ENCODE data around the gene FZD8.
"Not testable (repeated sequence)": the region's sequence is repeated elsewhere in the genome, so short reads cannot be mapped to it uniquely, and the experiment has no call there.

Gene FZD8

DNA sequence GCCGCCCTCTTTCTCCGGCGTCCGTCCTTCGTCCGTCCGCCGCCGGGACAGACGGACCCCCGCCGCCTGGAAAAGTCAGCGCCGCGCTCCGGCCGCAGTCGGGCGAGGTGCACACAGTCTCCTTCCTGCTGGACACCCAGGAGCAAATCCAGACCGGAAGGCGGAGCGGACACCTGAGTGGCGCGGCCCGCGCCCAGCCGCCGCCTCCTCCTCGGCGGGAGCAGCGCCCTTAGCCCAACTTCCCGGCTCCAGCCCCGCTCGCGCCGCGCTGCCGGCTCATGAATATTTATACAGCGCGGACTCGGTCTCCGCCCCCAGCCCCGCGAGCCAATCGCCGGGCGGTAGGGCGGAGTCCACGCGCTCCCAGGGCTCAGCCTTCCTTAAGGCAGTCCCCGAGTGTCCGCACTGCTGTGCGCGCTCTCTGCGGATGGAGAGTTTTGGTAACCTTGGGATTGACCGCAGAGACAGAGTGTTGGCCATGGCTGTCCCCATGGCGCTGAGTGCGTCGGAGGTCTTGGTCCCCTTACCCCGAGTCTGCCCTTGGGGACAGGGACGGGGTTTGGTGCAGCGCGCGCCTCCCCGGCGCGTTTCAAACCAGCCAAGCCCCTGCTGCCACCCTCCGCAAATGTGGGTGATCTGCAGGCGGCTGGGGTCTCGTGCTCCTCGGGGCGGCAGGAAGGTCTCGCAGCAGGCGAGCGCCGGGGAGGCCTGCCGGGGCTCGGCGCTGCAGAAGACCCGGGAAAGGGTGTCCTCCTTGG is at the start of gene FZD8:
Gene FZD8 (minus strand): TSS at position 262 of the 758 bp plus-strand sequence. CDS start 867 bp downstream, outside the sequence.
- DNase-seq (ENCODE audit: low read depth in 2 of 2), result peak; percentile 56 to 61

DNA sequence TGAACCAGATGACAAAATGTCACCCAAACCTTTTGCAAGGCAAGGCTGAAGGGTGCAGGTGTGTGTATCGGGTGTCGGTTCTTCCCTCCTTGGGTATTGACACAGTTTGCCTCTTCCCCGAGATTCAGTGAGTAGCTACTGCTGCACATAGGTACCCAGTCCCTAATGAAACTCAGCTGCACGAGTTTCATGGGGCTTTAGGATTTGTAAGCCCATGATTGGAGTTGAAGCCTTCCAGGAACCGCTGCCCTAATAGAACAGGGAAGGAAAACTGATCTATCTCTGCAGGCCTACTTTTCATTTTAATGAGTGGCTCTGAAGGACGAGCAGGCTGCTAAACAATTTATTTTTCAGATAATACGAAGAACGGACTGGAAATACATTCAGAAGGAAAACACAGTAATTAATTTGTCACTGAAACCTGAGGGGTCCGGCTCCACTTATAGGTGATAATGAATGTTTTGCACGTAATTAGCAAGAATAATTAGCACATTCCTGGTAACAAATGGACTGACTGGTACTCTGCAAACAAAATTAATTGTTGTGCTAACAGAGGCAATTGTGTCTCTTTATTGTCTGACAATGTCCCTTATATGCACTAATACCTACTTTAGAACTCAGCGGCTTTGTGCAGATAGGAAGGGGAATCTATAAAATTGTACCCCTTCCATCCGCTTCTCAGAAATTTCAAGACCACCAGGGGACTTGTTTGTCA is 49.6 kb upstream of the FZD8 start:
- no peak for DNase-seq (ENCODE audit: low read depth in 2 of 2)

GRCh38 chr10:35690534-35690933 is 48.4 kb upstream of the FZD8 start:
- DNase-seq (ENCODE audit: low read depth in 2 of 2), result no peak

- DNase-seq (ENCODE audit: low read depth in 2 of 2), result not testable (repeated sequence)
These were observed 43.8 kb upstream of the FZD8 start for GRCh38 chr10:35685858-35686257.

DNA sequence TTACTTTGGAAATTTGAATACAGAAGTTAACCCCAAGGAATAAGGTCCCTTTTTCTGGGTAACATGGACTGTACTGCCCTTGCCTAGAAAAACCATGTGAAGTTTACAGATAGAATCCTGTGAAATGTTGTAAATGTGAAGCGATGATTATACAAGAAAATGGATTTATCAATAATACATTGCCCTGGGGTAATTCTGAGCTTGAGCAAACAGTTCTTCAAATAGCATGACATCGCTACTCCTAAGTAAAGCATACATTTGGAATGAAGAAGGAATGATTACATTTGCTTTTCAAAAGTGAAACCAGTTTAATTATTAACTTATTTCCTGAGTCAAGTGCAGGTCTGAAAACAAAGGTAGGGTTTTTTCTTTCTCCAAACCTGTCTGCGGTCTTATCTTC is 43.3 kb upstream of the FZD8 start:
- no peak for DNase-seq (ENCODE audit: low read depth in 2 of 2)

GRCh38 chr10:35684586-35684985 is 42.5 kb upstream of the FZD8 start:
- no peak for DNase-seq (ENCODE audit: low read depth in 2 of 2)

DNA sequence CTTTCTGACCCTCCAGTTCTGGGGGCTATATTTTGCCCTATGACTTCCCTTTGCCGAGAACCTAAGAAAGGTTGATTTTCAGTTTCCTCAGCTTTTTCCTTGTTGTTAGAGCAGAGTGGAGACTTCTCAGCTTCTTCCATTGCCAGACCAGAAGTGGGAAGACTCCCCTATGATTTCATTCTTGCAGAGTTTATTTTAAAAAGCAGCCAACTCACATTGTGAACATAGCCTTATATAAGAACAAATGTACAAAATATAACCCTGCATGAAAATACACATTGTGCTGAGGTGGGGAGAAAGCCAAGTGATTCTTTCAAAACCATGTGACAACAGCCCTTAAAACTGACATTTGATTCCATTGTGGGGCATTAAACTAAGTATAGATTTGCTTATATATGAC is 33.8 kb upstream of the FZD8 start:
- no peak for DNase-seq (ENCODE audit: low read depth in 2 of 2)

DNA sequence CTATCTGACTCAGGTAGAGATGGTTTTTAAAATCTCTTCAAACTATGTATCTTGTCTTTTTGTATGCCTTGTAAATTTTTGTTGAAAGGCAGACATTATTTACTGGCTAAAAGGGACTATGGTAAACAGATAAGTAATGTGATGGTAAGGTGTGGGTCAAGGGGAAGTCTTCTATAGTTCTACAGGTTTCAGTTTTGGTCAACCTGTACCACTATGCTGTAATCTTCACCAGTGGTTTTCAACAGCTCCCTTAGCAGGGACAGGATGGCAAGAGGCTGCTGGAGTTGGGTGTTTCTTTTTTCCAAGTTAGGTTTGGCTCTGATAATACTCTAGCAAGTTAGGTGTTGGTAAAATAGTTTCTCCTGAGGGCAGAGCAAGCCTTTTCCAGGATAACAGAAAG is 32.7 kb upstream of the FZD8 start:
- DNase-seq (ENCODE audit: low read depth in 2 of 2), result no peak

- no peak for DNase-seq (ENCODE audit: low read depth in 2 of 2)
These were observed 27.0 kb upstream of the FZD8 start for GRCh38 chr10:35668865-35669650.

DNA sequence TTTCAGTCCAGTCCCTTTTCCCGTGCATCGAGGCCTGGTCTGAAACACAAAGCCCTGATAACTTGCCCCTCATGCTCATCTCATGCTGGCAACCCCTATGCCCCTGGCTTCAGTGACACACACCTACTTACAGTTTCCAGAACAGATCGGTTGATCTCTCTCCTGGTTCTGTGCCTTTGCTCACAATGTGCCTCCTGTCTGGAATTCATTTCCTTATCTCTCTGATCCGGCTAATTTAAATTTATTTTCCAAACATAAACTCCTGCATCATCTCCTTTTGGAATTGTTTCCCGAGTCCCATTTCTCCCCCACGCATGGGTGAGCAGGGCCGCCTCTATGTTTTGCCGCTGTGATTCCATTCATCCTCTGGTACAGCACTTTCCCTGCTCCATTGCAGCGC is 25.9 kb upstream of the FZD8 start:
- DNase-seq (ENCODE audit: low read depth in 2 of 2), result no peak

DNA sequence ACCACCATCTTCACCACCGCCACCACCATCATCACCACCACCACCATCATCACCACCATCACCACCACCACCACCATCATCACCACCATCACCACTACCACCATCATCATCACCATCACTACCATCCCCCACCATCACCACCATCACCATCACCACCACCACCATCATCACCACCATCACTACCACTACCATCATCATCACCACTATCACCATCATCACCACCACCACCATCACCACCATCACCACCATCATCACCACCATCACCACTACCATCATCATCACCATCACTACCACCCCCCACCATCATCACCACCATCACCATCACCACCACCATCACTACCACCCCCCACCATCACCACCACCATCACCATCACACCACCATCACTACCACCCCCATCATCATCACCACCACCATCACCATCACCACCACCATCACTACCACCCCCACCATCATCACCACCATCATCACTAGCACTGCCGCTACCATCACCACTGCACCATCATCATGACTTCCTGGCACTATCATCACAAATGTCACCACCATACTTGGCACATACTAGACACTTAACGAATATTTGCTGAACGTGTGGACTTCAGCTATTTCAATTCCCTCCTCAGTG is 25.3 kb upstream of the FZD8 start:
- DNase-seq (ENCODE audit: low read depth in 2 of 2), result no peak

DNA sequence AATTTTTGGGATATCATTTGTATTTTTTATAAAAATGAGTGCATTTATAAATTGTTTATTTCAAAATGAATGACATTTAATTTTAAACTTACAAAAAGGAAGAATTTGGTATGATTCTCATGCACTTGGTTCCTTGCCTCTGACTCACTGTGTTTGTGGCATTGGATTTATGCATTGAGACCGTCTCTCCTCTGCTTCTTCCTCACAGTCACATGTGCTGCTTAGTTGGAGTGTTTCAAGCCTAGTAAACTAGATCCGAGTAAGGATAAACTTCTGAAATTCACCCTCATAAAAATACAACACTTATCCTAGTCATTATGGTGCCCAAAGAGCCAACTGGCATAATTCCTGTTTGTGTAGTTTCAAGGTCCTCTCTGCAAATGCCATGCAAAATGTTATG is 19.1 kb upstream of the FZD8 start:
- no peak for DNase-seq (ENCODE audit: low read depth in 2 of 2)

- DNase-seq (ENCODE audit: low read depth in 2 of 2), result no peak
These were observed 17.4 kb upstream of the FZD8 start for GRCh38 chr10:35659456-35659855.

DNA sequence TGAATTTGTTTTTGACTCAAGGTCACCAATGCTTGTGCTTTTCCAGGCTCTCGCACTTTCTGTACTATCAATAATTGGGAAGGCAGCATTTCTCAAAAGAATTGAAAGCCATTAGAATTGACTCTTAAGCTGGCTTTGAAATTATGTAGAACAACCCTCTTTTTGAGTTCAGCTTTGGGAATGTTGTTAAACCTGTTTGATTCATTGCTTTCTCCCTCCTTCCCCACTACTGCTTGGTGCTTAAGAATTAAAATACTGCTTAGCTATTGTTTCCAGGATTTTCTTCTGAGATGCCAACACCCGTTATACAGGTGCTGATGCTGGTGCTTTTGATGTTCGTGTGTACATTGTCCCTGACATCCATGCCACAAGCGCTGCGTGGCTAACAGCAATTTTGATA is 15.5 kb upstream of the FZD8 start:
- no peak for DNase-seq (ENCODE audit: low read depth in 2 of 2)

DNA sequence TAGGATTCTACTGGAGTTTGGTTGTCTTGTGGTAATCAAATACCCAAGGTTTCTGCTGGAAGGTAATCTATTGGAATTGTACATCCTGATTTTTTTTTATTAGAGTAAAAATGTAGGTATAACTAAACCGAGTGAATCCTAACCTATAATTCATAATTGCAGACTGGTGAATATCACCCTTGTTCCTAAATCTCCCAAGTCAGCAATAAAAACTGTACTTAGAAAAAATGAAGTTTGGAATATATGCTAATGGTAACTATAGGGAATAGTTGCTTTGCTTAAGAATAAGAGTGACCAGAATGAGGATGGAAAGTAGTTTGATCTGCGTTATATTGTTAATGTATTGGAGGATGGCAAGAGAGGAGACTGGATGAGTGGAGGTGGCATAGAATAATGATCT is 10.7 kb upstream of the FZD8 start:
- no peak for DNase-seq (ENCODE audit: low read depth in 2 of 2)

DNA sequence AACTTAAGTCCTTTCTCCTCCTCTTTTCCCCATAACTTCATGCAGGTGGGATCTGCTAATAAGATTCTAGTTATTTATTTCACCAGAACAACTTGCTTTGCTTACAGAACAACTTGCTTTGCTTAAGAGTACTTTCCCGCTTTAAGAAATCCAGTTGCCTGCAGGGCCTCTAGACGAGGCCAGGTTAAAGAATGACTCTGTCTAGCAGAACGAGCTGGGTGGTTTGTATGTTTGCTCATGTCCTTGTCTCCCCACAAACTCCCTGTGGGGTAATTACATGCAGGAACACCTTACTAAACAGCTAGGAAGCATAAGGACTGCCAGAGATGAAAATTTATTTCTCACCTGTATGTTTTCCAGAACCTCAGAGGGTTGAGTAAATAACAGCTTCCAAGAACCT is 8.8 kb upstream of the FZD8 start:
- no peak for DNase-seq (ENCODE audit: low read depth in 2 of 2)

- no peak for DNase-seq (ENCODE audit: low read depth in 2 of 2)
These were observed 2.2 kb upstream of the FZD8 start for GRCh38 chr10:35644050-35644950.

DNA sequence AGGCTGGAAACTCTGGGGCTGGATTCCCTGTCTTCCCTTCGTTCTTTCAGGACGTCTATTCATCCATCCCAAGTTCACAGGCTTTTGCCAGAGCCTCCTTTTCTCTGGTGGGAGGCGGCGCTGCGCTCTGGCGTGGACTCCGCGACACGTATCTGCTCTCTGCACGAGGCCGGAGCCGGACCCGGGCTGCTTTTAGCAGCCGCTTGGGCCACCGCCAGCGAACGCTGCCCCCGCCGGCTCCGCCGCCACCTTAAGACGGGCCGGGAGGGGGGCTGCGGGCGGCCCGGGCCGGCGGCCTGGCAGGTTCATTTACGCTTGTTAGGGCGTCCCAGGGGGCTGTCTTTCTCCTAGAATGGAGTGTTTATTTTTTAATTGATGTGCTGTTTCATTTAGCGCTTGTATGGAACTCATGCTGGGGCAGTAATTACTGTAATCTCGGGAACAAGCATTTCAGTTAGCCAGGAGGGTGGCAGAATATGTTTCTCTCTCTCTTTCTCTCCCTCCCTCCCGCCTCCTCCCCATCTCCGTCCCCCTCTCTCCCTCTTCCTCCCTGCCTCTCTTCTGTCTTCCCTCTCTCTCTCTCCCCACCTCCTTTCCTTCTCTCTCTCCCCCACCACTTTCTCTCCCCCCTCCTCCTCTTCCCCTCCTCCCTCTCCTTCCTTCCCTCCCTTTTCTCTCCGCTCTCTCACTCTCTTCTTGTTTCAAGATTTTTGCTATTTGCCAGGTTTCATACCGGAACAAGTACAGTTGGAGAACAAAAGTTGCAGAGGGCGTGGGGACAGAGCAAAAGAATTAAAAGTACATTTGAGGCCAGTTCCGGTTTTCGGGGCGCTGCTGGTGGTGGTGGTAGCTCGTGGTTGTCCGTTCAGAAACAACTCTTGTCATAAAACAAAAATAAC is 1.3 kb upstream of the FZD8 start:
- no peak for DNase-seq (ENCODE audit: low read depth in 2 of 2)

- no peak for DNase-seq (ENCODE audit: low read depth in 2 of 2)
These were observed 658 bp upstream of the FZD8 start for GRCh38 chr10:35642793-35643114.

GRCh38 chr10:35641676-35642034 is 441 bp downstream of the FZD8 start:
- DNase-seq (ENCODE audit: low read depth in 2 of 2), result no peak

All from stimulated activated CD8-positive, alpha-beta memory T cell treated with anti-CD3 and anti-CD28 coated beads, Interleukin-15, amount 100 ng/mL, for 48 hours (primary cell).